Activated naive CD8-positive, alpha-beta T cell treated with anti-CD3 and anti-CD28 coated beads for 36 hours (primary cell): ENCODE measurements around the gene LTB. TPM values are rescaled to one million over a fixed set of nuclear protein-coding genes. Genes with fewer than 3 reads are reported as not detected.

Experiments
- DNase-seq: peaks from one replicate; pipeline ENCODE4 v3.0.0; 2021
- H3K27ac Mint-ChIP-seq: one replicate; pipeline ENCODE4 v1.8.0; 2022; ENCODE audit warnings: mild to moderate bottlenecking, moderate library complexity, mixed read lengths
- H3K27me3 Mint-ChIP-seq: one replicate; pipeline ENCODE4 v1.8.0; 2022; ENCODE audit warnings: mild to moderate bottlenecking, mixed read lengths
- H3K36me3 Mint-ChIP-seq: one replicate; pipeline ENCODE4 v1.8.0; 2021; ENCODE audit warnings: mild to moderate bottlenecking, mixed read lengths
- H3K4me1 Mint-ChIP-seq: one replicate; pipeline ENCODE4 v1.8.0; 2021; ENCODE audit warnings: mixed read lengths
- H3K4me3 Mint-ChIP-seq: one replicate; pipeline ENCODE4 v1.8.0; 2022; ENCODE audit warnings: mild to moderate bottlenecking, moderate library complexity, mixed read lengths
- H3K9me3 Mint-ChIP-seq: one replicate; pipeline ENCODE4 v1.8.0; 2022; ENCODE audit warnings: mixed read lengths
- total RNA-seq, 2 experiments: library from RNA; stranded (reverse); gene quantifications; one replicate each; pipeline ENCODE4 v1.2.3, GENCODE V29; 2021

The LTB gene
- total RNA-seq, 2 experiments from 2014 or later: 273 TPM

- peak; percentile 39 for DNase-seq
- peak overlapping the region; percentile 96 for H3K27ac Mint-ChIP-seq
- H3K4me1 Mint-ChIP-seq: peaks cover 52% of the 10 kb centered on the region
- no peaks in the 10 kb centered on the region for H3K27me3 Mint-ChIP-seq
- no peaks in the 10 kb centered on the region for H3K9me3 Mint-ChIP-seq
- H3K36me3 Mint-ChIP-seq: peaks cover 33% of the 10 kb centered on the region
- peak overlapping the region; percentile 78 for H3K4me3 Mint-ChIP-seq
These were observed 3.3 kb upstream of the LTB start for GRCh38 chr6:31585491-31585890.

DNA sequence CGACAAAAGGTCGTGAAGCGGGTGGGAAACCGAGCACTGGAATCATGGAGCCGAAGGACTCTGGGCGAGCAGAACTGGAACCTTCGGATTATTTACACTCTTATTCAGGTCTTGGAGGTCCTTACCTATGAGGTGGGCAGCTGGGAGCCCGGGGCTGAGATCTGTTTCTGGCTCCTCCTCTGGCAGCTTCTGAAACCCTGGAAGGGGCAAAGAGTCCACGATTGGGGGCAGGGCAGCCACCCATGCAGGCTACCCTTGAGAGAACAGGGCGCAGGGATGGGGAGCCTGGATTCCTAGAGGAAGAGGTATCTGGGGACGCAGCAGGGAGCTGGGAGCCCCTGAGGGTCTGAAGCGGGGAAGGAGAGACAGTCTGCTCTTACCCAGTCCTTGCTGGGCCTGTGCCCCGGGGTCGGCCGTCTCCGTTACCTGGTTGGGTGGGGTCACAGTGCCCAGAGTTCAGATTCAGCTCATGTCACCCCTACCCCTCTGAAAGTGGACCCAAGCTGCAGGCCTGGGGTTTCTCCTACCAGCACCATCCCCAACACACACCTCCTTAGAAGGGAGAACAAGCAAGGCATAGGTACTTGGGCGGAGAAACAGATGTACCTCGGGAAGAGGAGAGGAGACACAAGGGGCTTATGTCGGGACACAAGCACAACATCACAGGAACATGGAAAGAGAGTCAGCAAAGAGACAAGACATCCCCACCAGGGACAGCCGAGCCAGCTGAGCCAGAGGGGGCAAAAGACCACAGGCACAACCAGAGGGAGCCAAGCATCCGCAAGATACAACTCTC lies 592 bp downstream of the LTB start:
- peaks cover 50% of the 10 kb centered on the region for H3K4me1 Mint-ChIP-seq
- H3K36me3 Mint-ChIP-seq: peaks cover 56% of the 10 kb centered on the region
- no peaks in the 10 kb centered on the region for H3K27me3 Mint-ChIP-seq
- peak overlapping the region; percentile 92 for H3K27ac Mint-ChIP-seq
- H3K9me3 Mint-ChIP-seq: no peaks in the 10 kb centered on the region
- no peak for DNase-seq
- peak overlapping the region; percentile 93 for H3K4me3 Mint-ChIP-seq

- peak; percentile 92 for DNase-seq
- Mint-ChIP-seq H3K36me3 (peaks cover 63% of the 10 kb centered on the region), H3K9me3 (no peaks in the 10 kb centered on the region), H3K27me3 (no peaks in the 10 kb centered on the region), H3K4me1 (peaks cover 43% of the 10 kb centered on the region), H3K4me3 (peak overlapping the region; percentile 93), H3K27ac (peak overlapping the region; percentile 92)
These were observed 1.3 kb downstream of the LTB start for GRCh38 chr6:31580807-31581433.

- no peak for DNase-seq
- Mint-ChIP-seq H3K4me3 (peak overlapping the region; percentile 93), H3K27me3 (no peaks in the 10 kb centered on the region), H3K27ac (peak overlapping the region; percentile 92), H3K9me3 (no peaks in the 10 kb centered on the region), H3K36me3 (peaks cover 66% of the 10 kb centered on the region), H3K4me1 (peaks cover 39% of the 10 kb centered on the region)
These were observed 1.8 kb downstream of the LTB start for GRCh38 chr6:31580438-31580740.

DNA sequence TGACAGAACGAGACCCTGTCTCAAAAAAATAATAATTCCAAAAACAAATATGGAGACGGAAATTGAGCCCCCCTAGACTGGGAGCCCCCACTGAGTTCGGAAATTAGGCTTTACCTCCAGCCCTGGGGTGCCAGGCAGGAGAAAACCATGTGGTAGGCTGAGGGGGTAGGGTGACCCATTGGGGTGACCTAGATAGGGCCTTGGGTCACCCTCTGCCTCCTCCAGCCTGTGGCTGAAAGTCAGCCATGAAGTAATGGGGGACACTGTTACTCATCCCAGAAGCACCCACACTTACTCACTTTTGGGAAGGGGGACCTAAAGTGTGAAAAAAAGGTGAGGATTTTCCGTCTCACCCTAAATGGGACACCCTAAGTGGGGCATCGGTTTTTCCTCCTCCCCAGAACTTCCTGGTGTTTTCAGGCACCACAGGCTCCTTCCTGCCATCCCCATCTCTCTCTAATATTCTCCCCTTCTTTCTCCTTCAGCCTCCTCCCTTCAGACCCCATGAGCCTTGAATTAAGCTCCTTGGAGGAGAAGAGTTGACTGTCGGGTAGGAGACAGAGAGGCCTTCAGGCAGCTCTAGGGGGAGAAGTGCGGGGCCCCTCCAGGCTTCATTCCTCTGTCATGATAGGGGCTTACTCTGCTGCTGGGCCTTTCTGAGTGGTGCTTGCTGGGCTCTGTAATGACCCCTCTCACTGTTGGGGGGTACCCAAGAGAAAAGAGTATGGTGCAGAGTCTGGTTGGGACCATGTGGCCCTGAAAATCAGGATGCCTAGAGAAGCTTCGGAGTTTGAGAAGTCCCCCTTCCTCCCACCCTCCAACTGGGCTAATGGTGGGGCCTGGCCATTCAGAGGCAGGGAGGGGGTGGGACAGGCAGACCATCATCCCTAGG lies 2.4 kb downstream of the LTB start:
- Mint-ChIP-seq H3K9me3 (no peaks in the 10 kb centered on the region), H3K4me3 (peak overlapping the region; percentile 93), H3K36me3 (peaks cover 69% of the 10 kb centered on the region), H3K27me3 (no peaks in the 10 kb centered on the region), H3K27ac (peak overlapping the region; percentile 92), H3K4me1 (peaks cover 44% of the 10 kb centered on the region)
- no peak for DNase-seq

DNA sequence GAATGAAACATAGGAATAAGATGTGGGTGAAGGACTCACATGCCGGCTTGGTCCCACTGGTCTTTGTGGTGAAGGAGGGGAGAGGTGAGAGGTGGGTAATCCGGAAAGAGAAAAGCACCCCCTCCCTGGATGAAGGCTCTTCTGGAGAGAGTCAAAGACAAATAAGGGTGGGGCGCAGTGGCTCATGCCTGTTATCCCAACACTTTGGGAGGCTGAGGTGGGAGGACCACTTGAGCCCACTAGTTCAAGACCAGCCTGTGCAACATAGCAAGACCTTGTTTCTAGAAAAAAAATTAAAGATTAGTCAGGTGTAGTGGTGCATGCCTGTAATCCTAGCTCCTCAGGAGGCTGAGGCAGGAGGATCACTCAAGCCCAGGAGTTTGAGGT lies 3.1 kb downstream of the LTB start:
- DNase-seq: no peak
- Mint-ChIP-seq H3K36me3 (peaks cover 72% of the 10 kb centered on the region), H3K4me3 (peak overlapping the region; percentile 93), H3K9me3 (no peaks in the 10 kb centered on the region), H3K27ac (peak overlapping the region; percentile 92), H3K27me3 (no peaks in the 10 kb centered on the region), H3K4me1 (peaks cover 49% of the 10 kb centered on the region)

- Mint-ChIP-seq H3K4me1 (peaks cover 52% of the 10 kb centered on the region), H3K4me3 (peak overlapping the region; percentile 93), H3K36me3 (peaks cover 78% of the 10 kb centered on the region), H3K9me3 (no peaks in the 10 kb centered on the region), H3K27me3 (no peaks in the 10 kb centered on the region), H3K27ac (peak overlapping the region; percentile 92)
- DNase-seq: no peak
These were observed 3.8 kb downstream of the LTB start for GRCh38 chr6:31578184-31579118.

DNA sequence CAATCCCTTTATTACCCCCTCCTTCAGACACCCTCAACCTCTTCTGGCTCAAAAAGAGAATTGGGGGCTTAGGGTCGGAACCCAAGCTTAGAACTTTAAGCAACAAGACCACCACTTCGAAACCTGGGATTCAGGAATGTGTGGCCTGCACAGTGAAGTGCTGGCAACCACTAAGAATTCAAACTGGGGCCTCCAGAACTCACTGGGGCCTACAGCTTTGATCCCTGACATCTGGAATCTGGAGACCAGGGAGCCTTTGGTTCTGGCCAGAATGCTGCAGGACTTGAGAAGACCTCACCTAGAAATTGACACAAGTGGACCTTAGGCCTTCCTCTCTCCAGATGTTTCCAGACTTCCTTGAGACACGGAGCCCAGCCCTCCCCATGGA lies 4.7 kb downstream of the LTB start:
- Mint-ChIP-seq H3K27ac (peak overlapping the region; percentile 99), H3K9me3 (no peaks in the 10 kb centered on the region), H3K4me3 (peak overlapping the region; percentile 93), H3K4me1 (peaks cover 54% of the 10 kb centered on the region), H3K36me3 (peaks cover 83% of the 10 kb centered on the region), H3K27me3 (no peaks in the 10 kb centered on the region)
- DNase-seq: no peak

GRCh38 chr6:31576897-31577578 lies 5.2 kb downstream of the LTB start:
- peak overlapping the region; percentile 99 for H3K27ac Mint-ChIP-seq
- no peaks in the 10 kb centered on the region for H3K9me3 Mint-ChIP-seq
- DNase-seq: no peak
- H3K27me3 Mint-ChIP-seq: no peaks in the 10 kb centered on the region
- peak overlapping the region; percentile 93 for H3K4me3 Mint-ChIP-seq
- peaks cover 85% of the 10 kb centered on the region for H3K36me3 Mint-ChIP-seq
- H3K4me1 Mint-ChIP-seq: peaks cover 51% of the 10 kb centered on the region

DNA sequence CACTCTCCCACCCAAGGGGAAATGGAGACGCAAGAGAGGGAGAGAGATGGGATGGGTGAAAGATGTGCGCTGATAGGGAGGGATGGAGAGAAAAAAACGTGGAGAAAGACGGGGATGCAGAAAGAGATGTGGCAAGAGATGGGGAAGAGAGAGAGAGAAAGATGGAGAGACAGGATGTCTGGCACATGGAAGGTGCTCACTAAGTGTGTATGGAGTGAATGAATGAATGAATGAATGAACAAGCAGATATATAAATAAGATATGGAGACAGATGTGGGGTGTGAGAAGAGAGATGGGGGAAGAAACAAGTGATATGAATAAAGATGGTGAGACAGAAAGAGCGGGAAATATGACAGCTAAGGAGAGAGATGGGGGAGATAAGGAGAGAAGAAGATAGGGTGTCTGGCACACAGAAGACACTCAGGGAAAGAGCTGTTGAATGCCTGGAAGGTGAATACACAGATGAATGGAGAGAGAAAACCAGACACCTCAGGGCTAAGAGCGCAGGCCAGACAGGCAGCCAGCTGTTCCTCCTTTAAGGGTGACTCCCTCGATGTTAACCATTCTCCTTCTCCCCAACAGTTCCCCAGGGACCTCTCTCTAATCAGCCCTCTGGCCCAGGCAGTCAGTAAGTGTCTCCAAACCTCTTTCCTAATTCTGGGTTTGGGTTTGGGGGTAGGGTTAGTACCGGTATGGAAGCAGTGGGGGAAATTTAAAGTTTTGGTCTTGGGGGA lies 6.1 kb downstream of the LTB start:
- H3K36me3 Mint-ChIP-seq: peaks cover 76% of the 10 kb centered on the region
- H3K4me3 Mint-ChIP-seq: peak overlapping the region; percentile 93
- H3K9me3 Mint-ChIP-seq: no peaks in the 10 kb centered on the region
- peak overlapping the region; percentile 99 for H3K27ac Mint-ChIP-seq
- H3K27me3 Mint-ChIP-seq: no peaks in the 10 kb centered on the region
- no peak for DNase-seq
- H3K4me1 Mint-ChIP-seq: peaks cover 58% of the 10 kb centered on the region

GRCh38 chr6:31575335-31575901 lies 6.8 kb downstream of the LTB start, which contains the start of gene TNF:
Gene TNF (plus strand): TSS chr6:31575565. CDS start chr6:31575742, 177 bp downstream.
- Mint-ChIP-seq H3K36me3 (peaks cover 70% of the 10 kb centered on the region), H3K27ac (peak within 1 kb of the TSS; percentile 99), H3K27me3 (no peaks in the 10 kb centered on the region), H3K9me3 (no peaks in the 10 kb centered on the region), H3K4me3 (peak within 1 kb of the TSS; percentile 93), H3K4me1 (peaks cover 62% of the 10 kb centered on the region)
- peak; percentile 83 for DNase-seq

DNA sequence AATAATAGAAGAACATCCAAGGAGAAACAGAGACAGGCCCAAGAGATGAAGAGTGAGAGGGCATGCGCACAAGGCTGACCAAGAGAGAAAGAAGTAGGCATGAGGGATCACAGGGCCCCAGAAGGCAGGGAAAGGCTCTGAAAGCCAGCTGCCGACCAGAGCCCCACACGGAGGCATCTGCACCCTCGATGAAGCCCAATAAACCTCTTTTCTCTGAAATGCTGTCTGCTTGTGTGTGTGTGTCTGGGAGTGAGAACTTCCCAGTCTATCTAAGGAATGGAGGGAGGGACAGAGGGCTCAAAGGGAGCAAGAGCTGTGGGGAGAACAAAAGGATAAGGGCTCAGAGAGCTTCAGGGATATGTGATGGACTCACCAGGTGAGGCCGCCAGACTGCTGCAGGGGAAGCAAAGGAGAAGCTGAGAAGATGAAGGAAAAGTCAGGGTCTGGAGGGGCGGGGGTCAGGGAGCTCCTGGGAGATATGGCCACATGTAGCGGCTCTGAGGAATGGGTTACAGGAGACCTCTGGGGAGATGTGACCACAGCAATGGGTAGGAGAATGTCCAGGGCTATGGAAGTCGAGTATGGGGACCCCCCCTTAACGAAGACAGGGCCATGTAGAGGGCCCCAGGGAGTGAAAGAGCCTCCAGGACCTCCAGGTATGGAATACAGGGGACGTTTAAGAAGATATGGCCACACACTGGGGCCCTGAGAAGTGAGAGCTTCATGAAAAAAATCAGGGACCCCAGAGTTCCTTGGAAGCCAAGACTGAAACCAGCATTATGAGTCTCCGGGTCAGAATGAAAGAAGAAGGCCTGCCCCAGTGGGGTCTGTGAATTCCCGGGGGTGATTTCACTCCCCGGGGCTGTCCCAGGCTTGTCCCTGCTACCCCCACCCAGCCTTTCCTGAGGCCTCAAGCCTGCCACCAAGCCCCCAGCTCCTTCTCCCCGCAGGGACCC lies 7.8 kb downstream of the LTB start:
- Mint-ChIP-seq H3K9me3 (no peaks in the 10 kb centered on the region), H3K36me3 (peaks cover 67% of the 10 kb centered on the region), H3K4me1 (peaks cover 66% of the 10 kb centered on the region), H3K27me3 (no peaks in the 10 kb centered on the region), H3K4me3 (peak overlapping the region; percentile 93), H3K27ac (peak overlapping the region; percentile 99)
- DNase-seq: no peak
